Uterus (tissue), 4 donors: ENCODE measurements around the gene CD4. TPM values are rescaled to one million over a fixed set of nuclear protein-coding genes. Genes with fewer than 3 reads are reported as not detected.

Experiments
- DNase-seq, 2 donors: peaks; one replicate each; pipeline ENCODE4 v3.0.0-alpha.2; 2019 to 2020
- H3K27ac ChIP-seq, 2 donors: fragments of 200-600 bp; sonication (generic); 1 replicate in 1 of 2; 2 replicates in 1 of 2; pipeline ENCODE4 v1.5.1; 2016 to 2018
- H3K27me3 ChIP-seq, 2 donors: fragments of 200-600 bp; sonication (generic); one replicate each; pipeline ENCODE4 v1.5.1; 2018 to 2019; ENCODE audit warnings: control low read depth in 1 of 2
- H3K36me3 ChIP-seq, 2 donors: fragments of 200-600 bp; sonication (generic); one replicate each; pipeline ENCODE4 v1.5.1; 2019; ENCODE audit warnings: control low read depth in 1 of 2
- H3K4me1 ChIP-seq, 2 donors: fragments of 200-600 bp; sonication (generic); one replicate each; pipeline ENCODE4 v1.5.1; 2018 to 2019; ENCODE audit warnings: control low read depth in 1 of 2
- H3K4me3 ChIP-seq, 2 donors: fragments of 200-600 bp; sonication (generic); 1 replicate in 1 of 2; 2 replicates in 1 of 2; pipeline ENCODE4 v1.5.1; 2018 to 2019; ENCODE audit warnings: mild to moderate bottlenecking in 1 of 2
- H3K9me3 ChIP-seq, 2 donors: fragments of 200-600 bp; sonication (generic); one replicate each; pipeline ENCODE4 v1.5.1; 2019; ENCODE audit warnings: control low read depth in 1 of 2
- POLR2A ChIP-seq, 2 donors: fragments of 450-650 bp; IDR thresholded peaks; one replicate each; pipeline ENCODE4 v1.6.1; 2016; ENCODE audit warnings: antibody characterized with exemption in 2 of 2, mild to moderate bottlenecking in 1 of 2, moderate library complexity in 1 of 2
- intact Hi-C: fragments of 100-400 bp; cut with DNase I; formaldehyde crosslinking; loops from one replicate; pipeline ENCODE4 v1.15.1; 2023; ENCODE audit warnings: low total_unique reads
- total RNA-seq, 4 donors: library from RNA; depleted of rRNA in 3 of 4; stranded (reverse); fragments of >200 nt in 3 of 4; gene quantifications; one replicate each; pipeline versions ENCODE4 v1.1.0 to v1.2.4, GENCODE V29; 2014 to 2023
- TF ChIP-seq, protein P1 (sequence below), 4 experiments: fragments of 200-600 bp in 2 of 4; fragments of 450-650 bp in 2 of 4; sonication (generic) in 2 of 4; IDR thresholded peaks; one replicate each; pipeline ENCODE4 v1.5.1; 2016 to 2019; ENCODE audit warnings: antibody characterized with exemption in 4 of 4, mild to moderate bottlenecking in 2 of 4, moderate library complexity in 1 of 4
- donor health status: DM: yes; HTN: yes; CAD: no.

The CD4 gene
- total RNA-seq, 4 donors from 2014 or later = 1.0 to 24.3 (median 10.4) TPM

DNA sequence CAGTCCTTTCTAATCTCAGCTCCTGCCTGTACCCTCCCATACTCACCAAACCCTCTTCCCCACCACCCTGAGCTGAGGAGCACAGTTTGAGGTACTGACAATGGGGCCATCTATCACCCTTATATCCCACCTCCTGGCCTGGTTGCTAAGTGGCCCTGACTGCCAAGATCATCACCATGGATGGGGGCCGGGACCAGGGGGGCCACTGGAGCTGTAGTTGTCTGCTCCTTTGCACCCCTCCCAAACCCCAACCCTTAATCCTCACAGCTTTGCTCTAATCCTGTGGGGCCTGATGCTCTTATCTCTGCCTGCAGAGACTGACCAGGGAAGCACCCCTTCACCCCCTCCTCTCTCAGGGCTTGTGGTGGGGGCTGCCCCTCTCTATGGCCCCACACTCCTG lies 51.0 kb downstream of the CD4 start:
- no peak for DNase-seq
- H3K9me3 ChIP-seq = no peaks in the 10 kb centered on the region
- no peak overlapping the region for H3K27ac ChIP-seq
- no peak overlapping the region for H3K4me3 ChIP-seq
- no peaks in the 10 kb centered on the region for H3K27me3 ChIP-seq
- H3K36me3 ChIP-seq = no peaks in the 10 kb centered on the region
- no peaks in the 10 kb centered on the region for H3K4me1 ChIP-seq
- TF ChIP-seq, protein P1, sequence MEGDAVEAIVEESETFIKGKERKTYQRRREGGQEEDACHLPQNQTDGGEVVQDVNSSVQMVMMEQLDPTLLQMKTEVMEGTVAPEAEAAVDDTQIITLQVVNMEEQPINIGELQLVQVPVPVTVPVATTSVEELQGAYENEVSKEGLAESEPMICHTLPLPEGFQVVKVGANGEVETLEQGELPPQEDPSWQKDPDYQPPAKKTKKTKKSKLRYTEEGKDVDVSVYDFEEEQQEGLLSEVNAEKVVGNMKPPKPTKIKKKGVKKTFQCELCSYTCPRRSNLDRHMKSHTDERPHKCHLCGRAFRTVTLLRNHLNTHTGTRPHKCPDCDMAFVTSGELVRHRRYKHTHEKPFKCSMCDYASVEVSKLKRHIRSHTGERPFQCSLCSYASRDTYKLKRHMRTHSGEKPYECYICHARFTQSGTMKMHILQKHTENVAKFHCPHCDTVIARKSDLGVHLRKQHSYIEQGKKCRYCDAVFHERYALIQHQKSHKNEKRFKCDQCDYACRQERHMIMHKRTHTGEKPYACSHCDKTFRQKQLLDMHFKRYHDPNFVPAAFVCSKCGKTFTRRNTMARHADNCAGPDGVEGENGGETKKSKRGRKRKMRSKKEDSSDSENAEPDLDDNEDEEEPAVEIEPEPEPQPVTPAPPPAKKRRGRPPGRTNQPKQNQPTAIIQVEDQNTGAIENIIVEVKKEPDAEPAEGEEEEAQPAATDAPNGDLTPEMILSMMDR (IDR thresholded peaks at IDR 0.05) = no peak
- no peak for TF ChIP-seq POLR2A (IDR thresholded peaks at IDR 0.05)
- intact Hi-C loops = no loop called here

DNA sequence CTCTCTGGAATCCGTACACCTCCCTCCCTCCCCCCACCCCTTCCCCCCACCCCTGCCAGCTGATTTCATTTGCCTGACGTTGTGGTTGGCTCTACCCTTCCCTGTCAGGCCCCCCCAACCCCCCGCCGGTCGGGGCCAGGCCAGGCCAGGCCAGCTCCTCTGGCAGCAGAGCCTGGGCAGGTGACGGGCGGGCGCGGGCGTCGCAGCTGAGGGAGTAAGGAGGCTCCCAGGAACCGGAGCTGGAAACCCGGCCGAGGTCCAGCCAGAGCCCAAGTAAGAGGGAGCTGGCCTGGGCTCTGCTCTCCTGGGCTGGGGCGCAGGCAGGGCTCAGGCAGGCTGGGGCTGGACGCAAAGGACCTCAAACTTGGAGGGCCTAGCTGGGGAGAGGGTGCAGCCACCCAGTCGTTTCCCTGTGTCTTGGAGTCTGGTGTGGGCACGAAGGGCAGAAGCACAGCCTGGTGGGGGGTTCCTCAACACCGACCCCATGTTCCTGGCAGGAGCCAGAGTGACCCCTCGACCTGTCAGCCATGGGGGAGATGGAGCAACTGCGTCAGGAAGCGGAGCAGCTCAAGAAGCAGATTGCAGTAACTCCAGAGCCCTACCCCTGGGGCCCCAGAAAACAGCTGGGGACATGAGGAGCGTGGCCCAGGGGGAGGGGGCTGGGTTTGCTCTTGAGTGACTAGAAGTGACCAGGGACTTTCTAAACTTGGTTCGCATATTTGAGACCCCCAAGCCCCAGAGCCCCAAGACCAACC lies 51.6 kb downstream of the CD4 start, which contains the start of gene GNB3:
Gene GNB3 (plus strand): TSS at position 165 of the 755 bp plus-strand sequence. CDS start 363 bp downstream, at position 528.
- intact Hi-C loops = no loop called here
- H3K4me3 ChIP-seq = no peak within 1 kb of the TSS
- H3K36me3 ChIP-seq = no peaks in the 10 kb centered on the region
- H3K27ac ChIP-seq = no peak within 1 kb of the TSS
- TF ChIP-seq, protein P1 (IDR thresholded peaks at IDR 0.05) = no peak
- no peak for TF ChIP-seq POLR2A (IDR thresholded peaks at IDR 0.05)
- no peaks in the 10 kb centered on the region for H3K27me3 ChIP-seq
- no peaks in the 10 kb centered on the region for H3K9me3 ChIP-seq
- H3K4me1 ChIP-seq = no peaks in the 10 kb centered on the region
- DNase-seq = no peak

DNA sequence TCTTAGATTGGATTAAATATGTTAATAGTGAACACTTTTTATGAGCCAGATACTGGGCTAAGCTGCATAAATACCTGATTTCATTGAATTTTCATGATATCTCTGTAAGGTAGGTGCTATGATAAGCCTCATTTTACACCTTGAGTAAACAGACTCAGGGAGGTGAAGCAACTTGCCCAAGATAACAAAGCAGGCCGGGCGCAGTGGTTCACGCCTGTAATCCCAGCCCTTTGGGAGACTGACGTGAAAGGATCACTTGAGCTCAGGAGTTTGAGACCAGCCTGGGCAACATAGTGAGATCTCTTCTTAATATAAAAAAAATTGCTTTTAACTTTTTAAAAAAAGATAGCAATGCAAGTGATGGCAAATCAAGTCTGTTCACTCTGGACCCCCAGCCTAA lies 52.7 kb downstream of the CD4 start:
- intact Hi-C loops = no loop called here
- Histone ChIP-seq H3K27me3 (no peaks in the 10 kb centered on the region), H3K27ac (no peak overlapping the region), H3K36me3 (no peaks in the 10 kb centered on the region), H3K9me3 (no peaks in the 10 kb centered on the region), H3K4me3 (no peak overlapping the region), H3K4me1 (no peaks in the 10 kb centered on the region)
- DNase-seq = no peak
- TF ChIP-seq, protein P1 (IDR thresholded peaks at IDR 0.05) = no peak
- TF ChIP-seq POLR2A (IDR thresholded peaks at IDR 0.05) = no peak

DNA sequence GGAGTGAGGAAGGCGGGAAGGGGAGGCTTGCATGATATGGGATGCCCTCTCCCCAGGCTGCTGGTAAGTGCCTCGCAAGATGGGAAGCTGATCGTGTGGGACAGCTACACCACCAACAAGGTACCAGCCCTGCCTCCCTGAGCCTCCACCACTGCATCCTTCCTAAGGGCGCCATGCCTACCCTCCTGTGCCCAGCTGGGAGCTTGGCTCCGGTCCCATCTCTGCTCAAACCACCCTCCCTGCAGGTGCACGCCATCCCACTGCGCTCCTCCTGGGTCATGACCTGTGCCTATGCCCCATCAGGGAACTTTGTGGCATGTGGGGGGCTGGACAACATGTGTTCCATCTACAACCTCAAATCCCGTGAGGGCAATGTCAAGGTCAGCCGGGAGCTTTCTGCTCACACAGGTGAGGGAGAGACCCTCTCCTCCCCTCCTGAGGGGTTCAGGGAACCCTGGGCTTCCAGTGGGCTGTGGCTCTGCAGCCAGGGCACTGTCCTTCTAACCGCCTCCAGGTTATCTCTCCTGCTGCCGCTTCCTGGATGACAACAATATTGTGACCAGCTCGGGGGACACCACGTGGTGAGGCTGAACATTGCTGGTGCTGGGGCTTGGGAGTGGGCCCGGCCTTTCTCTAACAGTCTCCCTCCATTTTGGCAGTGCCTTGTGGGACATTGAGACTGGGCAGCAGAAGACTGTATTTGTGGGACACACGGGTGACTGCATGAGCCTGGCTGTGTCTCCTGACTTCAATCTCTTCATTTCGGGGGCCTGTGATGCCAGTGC lies 54.0 kb downstream of the CD4 start:
- DNase-seq = no peak
- no peak for TF ChIP-seq POLR2A (IDR thresholded peaks at IDR 0.05)
- TF ChIP-seq, protein P1 (IDR thresholded peaks at IDR 0.05) = no peak
- H3K9me3 ChIP-seq = no peaks in the 10 kb centered on the region
- H3K27ac ChIP-seq = no peak overlapping the region
- no peaks in the 10 kb centered on the region for H3K4me1 ChIP-seq
- no peak overlapping the region for H3K4me3 ChIP-seq
- intact Hi-C loops = no loop called here
- no peaks in the 10 kb centered on the region for H3K27me3 ChIP-seq
- no peaks in the 10 kb centered on the region for H3K36me3 ChIP-seq

DNA sequence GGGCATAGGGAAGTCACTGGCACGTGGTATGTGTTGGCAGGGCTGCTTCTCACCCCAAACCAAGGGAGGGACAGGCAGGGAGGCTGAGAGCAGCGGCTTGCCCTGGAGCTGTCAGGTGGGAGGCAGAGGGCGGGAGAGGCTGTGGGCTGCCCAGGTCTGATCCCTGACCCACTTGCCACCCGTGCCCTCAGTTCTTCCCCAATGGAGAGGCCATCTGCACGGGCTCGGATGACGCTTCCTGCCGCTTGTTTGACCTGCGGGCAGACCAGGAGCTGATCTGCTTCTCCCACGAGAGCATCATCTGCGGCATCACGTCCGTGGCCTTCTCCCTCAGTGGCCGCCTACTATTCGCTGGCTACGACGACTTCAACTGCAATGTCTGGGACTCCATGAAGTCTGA lies 56.1 kb downstream of the CD4 start:
- Histone ChIP-seq H3K4me1 (no peaks in the 10 kb centered on the region), H3K9me3 (no peaks in the 10 kb centered on the region), H3K36me3 (no peaks in the 10 kb centered on the region), H3K4me3 (no peak overlapping the region), H3K27me3 (no peaks in the 10 kb centered on the region), H3K27ac (no peak overlapping the region)
- no peak for DNase-seq
- TF ChIP-seq, protein P1 (IDR thresholded peaks at IDR 0.05) = no peak
- TF ChIP-seq POLR2A (IDR thresholded peaks at IDR 0.05) = no peak
- intact Hi-C loops = no loop called here
